ENCODE measurements around the gene TOMM22. TPM values are rescaled to one million over a fixed set of nuclear protein-coding genes. Genes with fewer than 3 reads are reported as not detected.

The TOMM22 gene
- total RNA-seq, 4 donors from 2014 or later, result 15.6 to 56.2 (median 36.7) TPM

DNA sequence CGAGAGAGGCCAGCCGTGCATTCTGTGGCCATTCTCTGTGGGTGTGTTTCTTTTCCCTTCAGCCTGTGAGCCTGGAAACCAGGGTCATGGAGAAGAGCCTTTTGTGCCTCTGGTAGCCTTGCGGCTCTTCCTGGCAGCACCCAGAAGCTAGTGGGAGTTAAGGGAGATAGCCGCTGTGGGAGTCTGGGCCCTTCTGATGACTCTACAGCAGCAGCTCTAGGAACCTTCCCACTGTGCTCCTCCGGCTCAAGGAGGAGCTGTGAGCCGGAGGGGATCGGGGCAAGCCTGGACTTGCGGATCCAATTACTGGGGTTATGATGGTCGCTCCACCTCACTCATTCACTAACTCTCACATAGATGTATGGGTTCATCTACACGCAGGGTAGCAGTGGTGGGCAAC is 34.5 kb downstream of the TOMM22 start:
- 94% methylated on average over 3 of the region's 10 CpGs for WGBS
- TF ChIP-seq POLR2AphosphoS5 (IDR thresholded peaks at IDR 0.05) (no peak), EP300 (IDR thresholded peaks at IDR 0.05) (no peak)
- H3K36me3 ChIP-seq, result peaks cover 35% of the 10 kb centered on the region
- H3K4me3 ChIP-seq, result no peak overlapping the region
- no peak overlapping the region for H3K27ac ChIP-seq
- DNase-seq (ENCODE audit: low spot score in 2 of 2), result no peak
- H3K27me3 ChIP-seq, result no peaks in the 10 kb centered on the region
- H3K9me3 ChIP-seq, result no peaks in the 10 kb centered on the region
- peaks cover 58% of the 10 kb centered on the region for H3K4me1 ChIP-seq

GRCh38 chr22:38716826-38717225 is 35.1 kb downstream of the TOMM22 start:
- peaks cover 41% of the 10 kb centered on the region for H3K36me3 ChIP-seq

GRCh38 chr22:38717244-38717643 is 35.5 kb downstream of the TOMM22 start:
- H3K27ac ChIP-seq, result no peak overlapping the region
- 93% methylated on average over 6 of the region's 6 CpGs for WGBS

More at GRCh38 chr22:38716826-38717225, 35.1 kb downstream of the TOMM22 start:
- Histone ChIP-seq H3K4me3 (no peak overlapping the region), H3K27ac (no peak overlapping the region), H3K27me3 (no peaks in the 10 kb centered on the region), H3K4me1 (peaks cover 55% of the 10 kb centered on the region), H3K9me3 (no peaks in the 10 kb centered on the region)
- WGBS, result 78% methylated on average over 9 of the region's 9 CpGs
- no peak for TF ChIP-seq POLR2A (IDR thresholded peaks at IDR 0.05)
- TF ChIP-seq, protein P1, sequence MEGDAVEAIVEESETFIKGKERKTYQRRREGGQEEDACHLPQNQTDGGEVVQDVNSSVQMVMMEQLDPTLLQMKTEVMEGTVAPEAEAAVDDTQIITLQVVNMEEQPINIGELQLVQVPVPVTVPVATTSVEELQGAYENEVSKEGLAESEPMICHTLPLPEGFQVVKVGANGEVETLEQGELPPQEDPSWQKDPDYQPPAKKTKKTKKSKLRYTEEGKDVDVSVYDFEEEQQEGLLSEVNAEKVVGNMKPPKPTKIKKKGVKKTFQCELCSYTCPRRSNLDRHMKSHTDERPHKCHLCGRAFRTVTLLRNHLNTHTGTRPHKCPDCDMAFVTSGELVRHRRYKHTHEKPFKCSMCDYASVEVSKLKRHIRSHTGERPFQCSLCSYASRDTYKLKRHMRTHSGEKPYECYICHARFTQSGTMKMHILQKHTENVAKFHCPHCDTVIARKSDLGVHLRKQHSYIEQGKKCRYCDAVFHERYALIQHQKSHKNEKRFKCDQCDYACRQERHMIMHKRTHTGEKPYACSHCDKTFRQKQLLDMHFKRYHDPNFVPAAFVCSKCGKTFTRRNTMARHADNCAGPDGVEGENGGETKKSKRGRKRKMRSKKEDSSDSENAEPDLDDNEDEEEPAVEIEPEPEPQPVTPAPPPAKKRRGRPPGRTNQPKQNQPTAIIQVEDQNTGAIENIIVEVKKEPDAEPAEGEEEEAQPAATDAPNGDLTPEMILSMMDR (IDR thresholded peaks at IDR 0.05), result no peak
- TF ChIP-seq EP300 (IDR thresholded peaks at IDR 0.05), result no peak
- TF ChIP-seq POLR2AphosphoS5 (IDR thresholded peaks at IDR 0.05), result no peak
- peak in 1 of 2 donors; percentile 55 for DNase-seq (ENCODE audit: low spot score in 2 of 2)

GRCh38 chr22:38718414-38718813 is 36.7 kb downstream of the TOMM22 start:
- Histone ChIP-seq H3K36me3 (peaks cover 57% of the 10 kb centered on the region), H3K4me1 (peaks cover 40% of the 10 kb centered on the region), H3K9me3 (no peaks in the 10 kb centered on the region), H3K27me3 (no peaks in the 10 kb centered on the region), H3K27ac (peak overlapping the region; percentile 31), H3K4me3 (no peak overlapping the region)
- TF ChIP-seq POLR2A (IDR thresholded peaks at IDR 0.05) (no peak), EP300 (IDR thresholded peaks at IDR 0.05) (no peak), POLR2AphosphoS5 (IDR thresholded peaks at IDR 0.05) (no peak)
- TF ChIP-seq, protein P1 (IDR thresholded peaks at IDR 0.05), result peak; percentile 86 to 87
- WGBS, result 20% methylated on average over 6 of the region's 6 CpGs
- peak in 1 of 2 donors; percentile 85 for DNase-seq (ENCODE audit: low spot score in 2 of 2)

More at GRCh38 chr22:38717244-38717643, 35.5 kb downstream of the TOMM22 start:
- H3K36me3 ChIP-seq, result peaks cover 45% of the 10 kb centered on the region
- peaks cover 52% of the 10 kb centered on the region for H3K4me1 ChIP-seq
- H3K27me3 ChIP-seq, result no peaks in the 10 kb centered on the region
- no peak overlapping the region for H3K4me3 ChIP-seq
- DNase-seq (ENCODE audit: low spot score in 2 of 2), result peak in 1 of 2 donors; percentile 44
- TF ChIP-seq POLR2AphosphoS5 (IDR thresholded peaks at IDR 0.05), result no peak
- no peak for TF ChIP-seq POLR2A (IDR thresholded peaks at IDR 0.05)
- TF ChIP-seq EP300 (IDR thresholded peaks at IDR 0.05), result no peak
- TF ChIP-seq, protein P1 (IDR thresholded peaks at IDR 0.05), result no peak
- H3K9me3 ChIP-seq, result no peaks in the 10 kb centered on the region

DNA sequence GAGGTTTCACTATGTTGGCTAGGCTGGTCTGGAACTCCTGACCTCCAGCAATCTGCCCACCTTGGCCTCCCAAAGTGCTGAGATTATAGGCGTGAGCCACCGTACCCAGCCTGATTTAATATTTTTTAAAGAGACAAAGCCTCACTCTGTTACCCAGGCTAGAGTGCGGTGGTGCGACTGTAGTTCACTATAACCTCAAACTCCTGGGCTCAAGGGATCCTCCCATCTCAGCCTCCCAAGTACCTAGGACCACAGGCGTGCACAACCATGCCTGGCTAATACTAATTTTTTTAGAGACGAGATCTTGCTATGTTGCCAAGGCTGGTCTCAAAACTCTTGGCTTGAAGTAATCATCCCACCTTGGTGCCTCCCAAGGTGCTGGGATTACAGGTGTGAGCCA is 37.4 kb downstream of the TOMM22 start:
- H3K36me3 ChIP-seq, result peaks cover 64% of the 10 kb centered on the region
- H3K27me3 ChIP-seq, result no peaks in the 10 kb centered on the region
- TF ChIP-seq POLR2AphosphoS5 (IDR thresholded peaks at IDR 0.05), result no peak
- TF ChIP-seq EP300 (IDR thresholded peaks at IDR 0.05), result no peak
- TF ChIP-seq, protein P1 (IDR thresholded peaks at IDR 0.05), result no peak
- no peak for TF ChIP-seq POLR2A (IDR thresholded peaks at IDR 0.05)
- 95% methylated on average over 6 of the region's 6 CpGs for WGBS
- no peak overlapping the region for H3K4me3 ChIP-seq
- no peaks in the 10 kb centered on the region for H3K9me3 ChIP-seq
- peak overlapping the region; percentile 30 for H3K27ac ChIP-seq
- peaks cover 38% of the 10 kb centered on the region for H3K4me1 ChIP-seq
- DNase-seq (ENCODE audit: low spot score in 2 of 2), result peak in 1 of 2 donors; percentile 50

- Histone ChIP-seq H3K9me3 (no peaks in the 10 kb centered on the region), H3K4me1 (peaks cover 29% of the 10 kb centered on the region), H3K36me3 (peaks cover 76% of the 10 kb centered on the region), H3K27ac (no peak overlapping the region), H3K4me3 (no peak overlapping the region), H3K27me3 (no peaks in the 10 kb centered on the region)
- TF ChIP-seq POLR2A (IDR thresholded peaks at IDR 0.05) (no peak), EP300 (IDR thresholded peaks at IDR 0.05) (no peak), POLR2AphosphoS5 (IDR thresholded peaks at IDR 0.05) (no peak)
- TF ChIP-seq, protein P1 (IDR thresholded peaks at IDR 0.05), result no peak
- 90% methylated on average over 3 of the region's 3 CpGs for WGBS
- DNase-seq (ENCODE audit: low spot score in 2 of 2), result no peak
Measured at GRCh38 chr22:38720350-38720749, 38.6 kb downstream of the TOMM22 start.
